Measurements from ENCODE around the gene RICTOR.

- TF ChIP-seq, protein P1, sequence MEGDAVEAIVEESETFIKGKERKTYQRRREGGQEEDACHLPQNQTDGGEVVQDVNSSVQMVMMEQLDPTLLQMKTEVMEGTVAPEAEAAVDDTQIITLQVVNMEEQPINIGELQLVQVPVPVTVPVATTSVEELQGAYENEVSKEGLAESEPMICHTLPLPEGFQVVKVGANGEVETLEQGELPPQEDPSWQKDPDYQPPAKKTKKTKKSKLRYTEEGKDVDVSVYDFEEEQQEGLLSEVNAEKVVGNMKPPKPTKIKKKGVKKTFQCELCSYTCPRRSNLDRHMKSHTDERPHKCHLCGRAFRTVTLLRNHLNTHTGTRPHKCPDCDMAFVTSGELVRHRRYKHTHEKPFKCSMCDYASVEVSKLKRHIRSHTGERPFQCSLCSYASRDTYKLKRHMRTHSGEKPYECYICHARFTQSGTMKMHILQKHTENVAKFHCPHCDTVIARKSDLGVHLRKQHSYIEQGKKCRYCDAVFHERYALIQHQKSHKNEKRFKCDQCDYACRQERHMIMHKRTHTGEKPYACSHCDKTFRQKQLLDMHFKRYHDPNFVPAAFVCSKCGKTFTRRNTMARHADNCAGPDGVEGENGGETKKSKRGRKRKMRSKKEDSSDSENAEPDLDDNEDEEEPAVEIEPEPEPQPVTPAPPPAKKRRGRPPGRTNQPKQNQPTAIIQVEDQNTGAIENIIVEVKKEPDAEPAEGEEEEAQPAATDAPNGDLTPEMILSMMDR (IDR thresholded peaks at IDR 0.05) = no peak
- no peak for TF ChIP-seq POLR2A (IDR thresholded peaks at IDR 0.05)
Observed at GRCh38 chr5:39117401-39117800, 43.2 kb upstream of the RICTOR start.
